ENCODE data around the gene ANKIB1.
"Not testable (repeated sequence)": the region's sequence is repeated elsewhere in the genome, so short reads cannot be mapped to it uniquely, and the experiment has no call there.

Gene ANKIB1

GRCh38 chr7:92356406-92356805, 110.6 kb downstream of the ANKIB1 start:
- no peak overlapping the region for H3K27ac ChIP-seq (ENCODE audit: low read depth, low read length)
- peaks cover 16% of the 10 kb centered on the region for H3K36me3 ChIP-seq (ENCODE audit: control insufficient read depth, insufficient read depth, low read length)
- no peaks in the 10 kb centered on the region for H3K27me3 ChIP-seq (ENCODE audit: control insufficient read depth, insufficient read depth, low read length)
- H3K9ac ChIP-seq (ENCODE audit: low read length): no peak overlapping the region
- no peak overlapping the region for H3K4me3 ChIP-seq (ENCODE audit: low read depth, low read length)
- no peaks in the 10 kb centered on the region for H3K9me3 ChIP-seq (ENCODE audit: control insufficient read depth, insufficient read depth, low read depth, low read length)
- no peaks in the 10 kb centered on the region for H3K4me1 ChIP-seq (ENCODE audit: control insufficient read depth, insufficient read depth, low read length)

GRCh38 chr7:92357260-92357659, 111.5 kb downstream of the ANKIB1 start:
- Histone ChIP-seq H3K9me3 (ENCODE audit: control insufficient read depth, insufficient read depth, low read depth, low read length) (no peaks in the 10 kb centered on the region), H3K9ac (ENCODE audit: low read length) (no peak overlapping the region), H3K4me1 (ENCODE audit: control insufficient read depth, insufficient read depth, low read length) (no peaks in the 10 kb centered on the region), H3K27me3 (ENCODE audit: control insufficient read depth, insufficient read depth, low read length) (no peaks in the 10 kb centered on the region), H3K4me3 (ENCODE audit: low read depth, low read length) (no peak overlapping the region), H3K27ac (ENCODE audit: low read depth, low read length) (no peak overlapping the region), H3K36me3 (ENCODE audit: control insufficient read depth, insufficient read depth, low read length) (peaks cover 19% of the 10 kb centered on the region)

- H3K9me3 ChIP-seq (ENCODE audit: control insufficient read depth, insufficient read depth, low read depth, low read length); H3K27ac ChIP-seq (ENCODE audit: low read depth, low read length); H3K9ac ChIP-seq (ENCODE audit: low read length); H3K4me3 ChIP-seq (ENCODE audit: low read depth, low read length); H3K4me1 ChIP-seq (ENCODE audit: control insufficient read depth, insufficient read depth, low read length); H3K27me3 ChIP-seq (ENCODE audit: control insufficient read depth, insufficient read depth, low read length): not testable (repeated sequence)
- H3K36me3 ChIP-seq (ENCODE audit: control insufficient read depth, insufficient read depth, low read length): peaks cover 18% of the 10 kb centered on the region; the same call in 1 of the 2 replicates
Observed at GRCh38 chr7:92359179-92359578, 113.4 kb downstream of the ANKIB1 start.

- Histone ChIP-seq H3K4me3 (ENCODE audit: low read depth, low read length) (no peak overlapping the region), H3K9ac (ENCODE audit: low read length) (no peak overlapping the region), H3K27ac (ENCODE audit: low read depth, low read length) (no peak overlapping the region), H3K27me3 (ENCODE audit: control insufficient read depth, insufficient read depth, low read length) (no peaks in the 10 kb centered on the region), H3K9me3 (ENCODE audit: control insufficient read depth, insufficient read depth, low read depth, low read length) (no peaks in the 10 kb centered on the region), H3K4me1 (ENCODE audit: control insufficient read depth, insufficient read depth, low read length) (no peaks in the 10 kb centered on the region), H3K36me3 (ENCODE audit: control insufficient read depth, insufficient read depth, low read length) (peaks cover 18% of the 10 kb centered on the region; the same call in 1 of the 2 replicates)
Observed at GRCh38 chr7:92359801-92360200, 114.0 kb downstream of the ANKIB1 start.

GRCh38 chr7:92360387-92360786, 114.6 kb downstream of the ANKIB1 start:
- Histone ChIP-seq H3K27ac (ENCODE audit: low read depth, low read length) (no peak overlapping the region), H3K4me1 (ENCODE audit: control insufficient read depth, insufficient read depth, low read length) (no peaks in the 10 kb centered on the region), H3K9ac (ENCODE audit: low read length) (no peak overlapping the region), H3K4me3 (ENCODE audit: low read depth, low read length) (no peak overlapping the region), H3K9me3 (ENCODE audit: control insufficient read depth, insufficient read depth, low read depth, low read length) (no peaks in the 10 kb centered on the region), H3K27me3 (ENCODE audit: control insufficient read depth, insufficient read depth, low read length) (no peaks in the 10 kb centered on the region), H3K36me3 (ENCODE audit: control insufficient read depth, insufficient read depth, low read length) (peaks cover 18% of the 10 kb centered on the region; the same call in 1 of the 2 replicates)

GRCh38 chr7:92362131-92362530, 116.4 kb downstream of the ANKIB1 start:
- Histone ChIP-seq H3K4me1 (ENCODE audit: control insufficient read depth, insufficient read depth, low read length) (no peaks in the 10 kb centered on the region), H3K27ac (ENCODE audit: low read depth, low read length) (no peak overlapping the region), H3K9ac (ENCODE audit: low read length) (no peak overlapping the region), H3K9me3 (ENCODE audit: control insufficient read depth, insufficient read depth, low read depth, low read length) (no peaks in the 10 kb centered on the region), H3K4me3 (ENCODE audit: low read depth, low read length) (no peak overlapping the region), H3K27me3 (ENCODE audit: control insufficient read depth, insufficient read depth, low read length) (no peaks in the 10 kb centered on the region), H3K36me3 (ENCODE audit: control insufficient read depth, insufficient read depth, low read length) (peaks cover 16% of the 10 kb centered on the region; the same call in 1 of the 2 replicates)

- Histone ChIP-seq H3K36me3 (ENCODE audit: control insufficient read depth, insufficient read depth, low read length) (peaks cover 20% of the 10 kb centered on the region), H3K9ac (ENCODE audit: low read length) (no peak overlapping the region), H3K27ac (ENCODE audit: low read depth, low read length) (no peak overlapping the region), H3K27me3 (ENCODE audit: control insufficient read depth, insufficient read depth, low read length) (no peaks in the 10 kb centered on the region), H3K4me3 (ENCODE audit: low read depth, low read length) (no peak overlapping the region), H3K4me1 (ENCODE audit: control insufficient read depth, insufficient read depth, low read length) (no peaks in the 10 kb centered on the region), H3K9me3 (ENCODE audit: control insufficient read depth, insufficient read depth, low read depth, low read length) (no peaks in the 10 kb centered on the region)
Observed at GRCh38 chr7:92366730-92367129, 121.0 kb downstream of the ANKIB1 start.

GRCh38 chr7:92368741-92369140, 123.0 kb downstream of the ANKIB1 start:
- no peaks in the 10 kb centered on the region for H3K9me3 ChIP-seq (ENCODE audit: control insufficient read depth, insufficient read depth, low read depth, low read length)

GRCh38 chr7:92375013-92375412, 129.2 kb downstream of the ANKIB1 start:
- H3K9me3 ChIP-seq (ENCODE audit: control insufficient read depth, insufficient read depth, low read depth, low read length): peaks cover 7% of the 10 kb centered on the region
- no peak overlapping the region for H3K4me3 ChIP-seq (ENCODE audit: low read depth, low read length)
- peaks cover 31% of the 10 kb centered on the region for H3K36me3 ChIP-seq (ENCODE audit: control insufficient read depth, insufficient read depth, low read length)
- no peaks in the 10 kb centered on the region for H3K27me3 ChIP-seq (ENCODE audit: control insufficient read depth, insufficient read depth, low read length)
- no peaks in the 10 kb centered on the region for H3K4me1 ChIP-seq (ENCODE audit: control insufficient read depth, insufficient read depth, low read length)
- H3K9ac ChIP-seq (ENCODE audit: low read length): no peak overlapping the region
- H3K27ac ChIP-seq (ENCODE audit: low read depth, low read length): no peak overlapping the region

More at GRCh38 chr7:92368741-92369140, 123.0 kb downstream of the ANKIB1 start:
- Histone ChIP-seq H3K27me3 (ENCODE audit: control insufficient read depth, insufficient read depth, low read length) (no peaks in the 10 kb centered on the region), H3K9ac (ENCODE audit: low read length) (no peak overlapping the region), H3K4me3 (ENCODE audit: low read depth, low read length) (no peak overlapping the region), H3K27ac (ENCODE audit: low read depth, low read length) (no peak overlapping the region), H3K4me1 (ENCODE audit: control insufficient read depth, insufficient read depth, low read length) (no peaks in the 10 kb centered on the region), H3K36me3 (ENCODE audit: control insufficient read depth, insufficient read depth, low read length) (peaks cover 12% of the 10 kb centered on the region)

- H3K4me3 ChIP-seq (ENCODE audit: low read depth, low read length): no peak overlapping the region
- no peak overlapping the region for H3K27ac ChIP-seq (ENCODE audit: low read depth, low read length)
- no peaks in the 10 kb centered on the region for H3K4me1 ChIP-seq (ENCODE audit: control insufficient read depth, insufficient read depth, low read length)
- H3K27me3 ChIP-seq (ENCODE audit: control insufficient read depth, insufficient read depth, low read length): no peaks in the 10 kb centered on the region
- no peaks in the 10 kb centered on the region for H3K9me3 ChIP-seq (ENCODE audit: control insufficient read depth, insufficient read depth, low read depth, low read length)
- no peak overlapping the region for H3K9ac ChIP-seq (ENCODE audit: low read length)
- peaks cover 28% of the 10 kb centered on the region for H3K36me3 ChIP-seq (ENCODE audit: control insufficient read depth, insufficient read depth, low read length)
Observed at GRCh38 chr7:92391071-92391470, 145.3 kb downstream of the ANKIB1 start.

GRCh38 chr7:92397542-92397941, 151.8 kb downstream of the ANKIB1 start:
- H3K4me1 ChIP-seq (ENCODE audit: control insufficient read depth, insufficient read depth, low read length): no peaks in the 10 kb centered on the region

GRCh38 chr7:92400013-92400412, 154.2 kb downstream of the ANKIB1 start:
- H3K27ac ChIP-seq (ENCODE audit: low read depth, low read length): no peak overlapping the region
- no peak overlapping the region for H3K9ac ChIP-seq (ENCODE audit: low read length)
- H3K4me1 ChIP-seq (ENCODE audit: control insufficient read depth, insufficient read depth, low read length): peaks cover 4% of the 10 kb centered on the region; the same call in 1 of the 2 replicates
- no peaks in the 10 kb centered on the region for H3K27me3 ChIP-seq (ENCODE audit: control insufficient read depth, insufficient read depth, low read length)
- no peak overlapping the region for H3K4me3 ChIP-seq (ENCODE audit: low read depth, low read length)
- H3K36me3 ChIP-seq (ENCODE audit: control insufficient read depth, insufficient read depth, low read length): peaks cover 38% of the 10 kb centered on the region
- H3K9me3 ChIP-seq (ENCODE audit: control insufficient read depth, insufficient read depth, low read depth, low read length): no peaks in the 10 kb centered on the region

More at GRCh38 chr7:92397542-92397941, 151.8 kb downstream of the ANKIB1 start:
- Histone ChIP-seq H3K9me3 (ENCODE audit: control insufficient read depth, insufficient read depth, low read depth, low read length) (no peaks in the 10 kb centered on the region), H3K9ac (ENCODE audit: low read length) (no peak overlapping the region), H3K27ac (ENCODE audit: low read depth, low read length) (no peak overlapping the region), H3K27me3 (ENCODE audit: control insufficient read depth, insufficient read depth, low read length) (no peaks in the 10 kb centered on the region), H3K4me3 (ENCODE audit: low read depth, low read length) (no peak overlapping the region), H3K36me3 (ENCODE audit: control insufficient read depth, insufficient read depth, low read length) (peaks cover 38% of the 10 kb centered on the region)

Data from HUES6 (cell line).